ENCODE results near the gene KLHL18.
"Not testable (repeated sequence)": the region's sequence is repeated elsewhere in the genome, so short reads cannot be mapped to it uniquely, and the experiment has no call there.

KLHL18 gene

DNA sequence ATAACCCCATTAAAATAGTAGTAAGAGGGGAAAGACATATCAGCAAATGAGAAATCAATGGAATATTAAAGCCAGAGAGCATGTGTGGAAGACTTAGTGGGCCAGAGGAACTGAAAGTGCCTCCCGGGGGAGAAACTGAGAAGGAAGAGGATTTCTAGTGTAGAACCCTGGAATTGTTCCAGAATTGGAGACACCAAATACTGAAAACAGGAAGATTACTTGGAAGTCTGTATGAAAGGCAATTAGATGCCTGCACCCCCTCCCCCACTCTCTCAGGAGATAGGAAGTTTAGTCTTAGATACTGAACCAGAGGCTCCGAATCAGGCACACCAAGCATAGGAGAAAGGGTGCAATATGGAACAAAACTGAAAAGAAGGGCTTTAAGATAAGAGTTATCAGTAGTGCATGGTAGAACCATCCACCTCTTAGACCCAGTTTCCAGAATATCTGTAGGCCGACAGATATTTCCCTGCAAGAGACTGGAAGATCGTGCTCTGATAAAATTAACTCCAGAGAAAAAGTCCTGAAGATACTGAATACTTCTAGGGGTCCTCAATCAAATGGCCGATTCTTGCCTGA lies 32.4 kb downstream of the KLHL18 start:
- no peak for DNase-seq

DNA sequence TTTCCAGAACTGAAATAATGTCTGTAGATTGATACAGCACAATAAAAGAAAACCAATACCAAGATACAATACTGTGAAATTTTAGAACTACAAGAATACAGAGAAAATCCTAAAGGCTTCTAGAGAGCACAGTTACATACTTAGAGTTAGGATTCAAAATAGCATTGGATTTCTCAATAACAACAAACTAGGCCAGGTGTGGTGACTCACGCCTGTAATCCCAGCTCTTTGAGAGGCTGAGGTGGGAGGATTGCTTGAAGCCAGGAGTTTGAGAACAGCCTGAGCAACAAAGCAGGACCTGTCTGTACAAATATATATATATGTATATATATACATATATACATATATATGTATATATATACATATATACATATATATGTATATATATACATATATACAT lies 33.4 kb downstream of the KLHL18 start:
- DNase-seq: not testable (repeated sequence)

DNA sequence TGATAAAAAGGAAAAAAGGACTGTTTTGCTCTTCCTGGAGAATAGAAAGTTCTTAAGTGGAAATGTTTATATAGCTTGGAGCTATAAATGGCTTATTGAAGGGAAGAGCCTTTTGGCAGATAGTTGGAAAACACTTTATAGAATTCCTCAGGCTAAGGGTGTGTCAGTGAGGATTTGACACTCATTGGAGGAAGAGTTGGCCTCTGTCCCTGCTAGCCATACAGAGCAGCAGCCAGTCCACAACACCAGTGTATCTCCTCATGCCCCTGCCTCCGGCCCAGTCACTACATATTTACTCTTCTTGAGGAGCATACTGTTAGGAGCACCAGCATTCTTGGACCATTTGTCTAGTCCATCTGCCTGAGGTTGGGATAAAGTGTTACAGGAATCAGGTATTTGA lies 36.2 kb downstream of the KLHL18 start:
- DNase-seq: no peak

DNA sequence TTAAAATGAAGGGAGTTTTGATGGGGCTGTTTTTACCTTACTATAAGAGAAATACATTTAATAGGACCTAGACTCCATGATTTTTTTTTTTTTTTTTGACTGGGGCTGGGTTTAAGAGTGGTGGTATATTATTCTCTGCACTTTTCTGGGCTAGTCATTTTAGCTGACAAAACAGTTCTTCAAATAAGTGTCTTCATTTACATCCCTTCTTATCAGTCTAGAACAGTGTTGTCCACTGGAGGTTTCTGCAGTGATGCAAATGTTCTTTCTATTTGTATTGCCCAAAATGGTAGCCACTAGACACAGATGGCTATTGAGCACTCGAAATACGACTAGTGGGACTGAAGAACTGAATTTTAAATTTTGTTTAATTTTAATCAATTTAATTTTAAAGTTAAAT lies 37.2 kb downstream of the KLHL18 start:
- DNase-seq: no peak

DNA sequence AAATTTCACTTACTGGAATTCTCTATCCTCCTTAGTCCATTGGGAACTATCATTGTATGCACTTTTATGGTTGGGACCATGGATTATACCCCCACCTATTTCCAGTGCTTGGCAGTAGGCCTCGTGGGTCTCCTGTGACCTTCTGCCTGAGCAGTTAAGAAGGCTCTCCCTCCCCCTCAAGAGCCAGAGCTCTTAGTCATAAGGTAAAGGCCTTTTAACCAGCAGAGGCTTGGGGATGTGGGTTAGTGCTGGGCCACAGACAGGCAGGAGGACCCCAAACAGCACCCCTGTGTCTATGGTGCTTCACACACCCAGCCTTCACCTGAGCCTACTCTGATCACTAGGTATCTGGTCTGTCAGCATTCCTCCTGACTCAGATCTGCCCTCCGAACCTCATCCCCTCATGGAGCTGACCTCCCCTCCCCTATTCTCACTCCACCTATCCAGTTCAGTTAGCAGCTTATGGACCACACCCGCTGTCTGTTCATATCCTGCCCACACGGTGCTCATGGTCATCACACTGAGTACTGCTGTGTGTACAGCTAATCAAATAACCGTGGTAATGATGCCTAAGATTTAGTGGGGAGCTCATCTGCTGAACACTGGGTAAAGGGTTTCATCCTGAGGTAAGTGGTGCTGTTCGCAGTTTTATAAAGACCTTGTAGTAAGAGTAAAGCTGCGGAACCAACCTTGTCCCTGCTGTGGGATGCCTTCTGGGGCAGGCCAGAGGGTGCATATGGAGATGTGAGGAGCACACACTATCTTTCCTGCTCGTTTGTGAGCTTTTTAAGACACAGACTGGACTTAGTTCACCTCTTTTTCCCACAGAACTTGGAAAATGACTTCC lies 40.9 kb downstream of the KLHL18 start:
- no peak for DNase-seq

DNA sequence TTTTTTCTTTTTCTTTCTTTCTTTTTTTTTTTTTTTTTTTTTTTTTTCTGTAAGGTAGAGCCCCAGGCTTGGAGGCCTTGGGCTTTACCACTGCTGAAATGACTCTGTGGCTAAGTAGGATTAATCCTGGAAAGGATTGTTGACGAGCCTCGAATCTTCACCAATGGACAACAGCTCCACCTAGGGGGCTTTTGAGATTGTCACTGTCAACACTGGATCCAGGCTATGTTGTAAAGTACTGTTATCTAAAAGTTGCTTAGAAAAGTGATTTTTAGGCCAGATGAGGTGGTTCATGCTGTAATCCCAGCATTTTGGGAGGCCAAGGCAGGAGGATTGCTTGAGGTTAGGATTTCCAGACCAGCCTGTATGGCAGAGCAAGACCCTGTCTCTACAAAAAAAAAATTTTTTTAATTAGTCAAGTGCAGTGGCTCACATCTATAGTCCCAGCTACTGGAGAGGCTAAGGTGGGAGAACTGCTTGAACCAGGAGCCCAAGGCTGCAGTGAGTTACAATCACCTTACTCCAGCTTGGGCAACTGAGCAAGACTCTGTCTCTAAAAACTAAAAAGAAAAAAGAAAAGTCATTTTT lies 41.6 kb downstream of the KLHL18 start:
- peak; percentile 43 for DNase-seq

DNA sequence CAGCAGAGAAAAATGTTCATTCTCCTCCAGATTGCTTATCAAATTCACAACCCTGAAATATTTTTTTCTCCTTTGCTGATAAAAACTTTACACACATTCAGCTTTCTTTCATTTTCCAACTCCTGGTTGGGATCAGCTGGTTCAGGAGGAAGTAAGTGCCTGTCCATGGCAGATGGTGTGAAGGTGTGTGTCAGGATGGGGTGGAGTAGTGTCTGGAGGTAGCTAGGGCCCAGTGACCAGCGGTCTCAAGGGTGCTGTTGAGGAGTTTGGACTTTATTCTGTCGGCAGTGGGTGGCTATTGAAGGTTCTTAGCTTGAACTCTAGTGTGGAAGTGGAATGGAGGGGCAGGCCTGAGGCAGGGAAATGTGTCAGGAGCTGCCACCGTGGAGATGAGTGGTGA lies 51.2 kb downstream of the KLHL18 start:
- no peak for DNase-seq

DNA sequence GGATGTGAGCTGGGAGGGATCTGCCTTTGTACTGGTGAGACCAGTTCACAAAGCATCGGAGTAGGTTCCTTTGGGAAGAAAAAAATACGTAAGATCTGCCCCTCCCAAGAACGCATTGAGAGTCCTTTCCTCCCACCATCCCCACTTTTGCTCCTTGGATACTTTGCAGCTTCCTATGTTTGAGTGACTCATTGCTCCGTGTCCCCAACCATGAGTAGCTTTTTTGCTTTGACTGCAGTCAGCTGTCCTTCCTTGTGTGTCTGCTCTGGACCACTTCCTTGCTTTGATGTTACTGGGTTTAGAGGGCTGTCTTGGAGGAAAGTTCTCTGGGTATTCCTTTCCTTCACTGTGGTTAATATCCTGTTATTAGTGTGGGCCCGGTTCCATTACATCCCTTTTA lies 54.9 kb downstream of the KLHL18 start:
- no peak for DNase-seq

DNA sequence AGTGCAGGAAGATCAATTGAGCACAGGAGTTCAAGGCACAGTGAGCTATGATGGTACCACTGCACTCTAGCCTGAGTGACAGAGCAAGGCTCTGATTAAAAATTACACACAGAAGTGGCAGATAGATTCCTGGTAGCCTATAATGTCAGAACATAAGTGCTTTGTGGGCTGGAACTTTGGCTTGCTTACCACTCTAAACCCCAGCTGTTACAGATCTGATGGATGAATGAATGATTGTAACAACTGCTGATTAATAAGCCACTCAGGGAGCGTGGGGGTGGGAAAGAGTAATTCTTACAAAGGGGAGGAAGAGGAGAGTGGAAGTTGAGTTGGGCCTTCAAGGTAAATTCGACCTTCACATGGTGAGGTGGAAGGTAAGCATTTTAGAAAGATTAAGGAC lies 57.2 kb downstream of the KLHL18 start:
- DNase-seq: no peak

DNA sequence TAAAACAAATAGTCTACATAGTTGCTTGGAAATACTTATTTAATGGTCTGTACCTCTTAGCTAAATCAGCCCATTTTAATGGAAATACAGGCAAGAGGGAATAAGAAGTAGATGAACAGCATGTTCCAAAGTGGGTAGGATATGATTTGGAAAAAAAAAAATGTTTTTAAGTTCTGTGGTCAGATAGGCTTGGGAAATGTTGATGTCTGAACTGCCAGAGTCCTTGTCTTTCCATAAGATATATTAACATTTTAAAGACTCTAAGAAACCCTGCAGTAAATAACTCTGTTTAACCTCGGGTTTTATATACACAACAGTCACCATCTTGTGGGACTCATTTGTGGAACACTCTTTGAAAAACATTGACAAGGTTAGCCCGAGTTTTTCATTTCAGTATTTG lies 58.1 kb downstream of the KLHL18 start:
- no peak for DNase-seq

DNA sequence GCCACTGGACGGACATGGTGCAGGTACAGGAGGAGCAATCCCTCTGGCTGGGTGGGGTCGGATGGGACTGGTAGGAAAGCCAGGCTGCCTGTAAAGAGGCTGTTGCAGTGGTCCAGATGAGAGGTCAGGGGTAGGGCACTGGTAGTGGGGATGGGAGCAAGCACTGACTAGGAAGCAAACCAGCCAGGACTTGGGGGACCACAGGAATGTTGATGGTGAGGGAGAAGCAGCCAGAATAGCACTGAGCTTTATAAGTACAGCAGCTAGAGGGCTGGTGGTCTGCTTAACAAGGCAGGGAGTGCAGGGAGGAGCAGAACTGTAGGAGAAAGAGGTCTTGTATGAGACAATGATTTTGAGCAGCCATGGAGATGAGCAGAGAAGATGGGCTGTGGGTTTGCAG lies 59.4 kb downstream of the KLHL18 start:
- no peak for DNase-seq

DNA sequence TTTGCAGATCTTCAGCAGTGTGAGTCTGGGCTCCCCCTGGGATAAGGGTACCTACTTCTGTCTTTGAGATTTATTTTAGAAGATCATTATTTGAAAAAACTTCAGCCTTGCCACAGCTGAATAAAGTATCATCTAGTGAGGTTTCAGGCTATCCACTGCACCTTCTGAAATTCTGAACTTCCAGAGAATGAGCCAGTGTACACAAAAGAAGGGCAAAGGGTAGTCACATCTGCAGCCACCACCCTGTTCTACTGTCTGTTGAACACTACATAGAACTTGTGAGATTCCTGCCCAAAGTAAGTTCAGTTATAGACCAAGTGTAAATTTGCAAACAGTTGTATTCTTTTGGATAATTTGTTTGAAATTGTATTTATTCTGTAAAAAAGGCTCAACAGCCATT lies 60.1 kb downstream of the KLHL18 start:
- no peak for DNase-seq

DNA sequence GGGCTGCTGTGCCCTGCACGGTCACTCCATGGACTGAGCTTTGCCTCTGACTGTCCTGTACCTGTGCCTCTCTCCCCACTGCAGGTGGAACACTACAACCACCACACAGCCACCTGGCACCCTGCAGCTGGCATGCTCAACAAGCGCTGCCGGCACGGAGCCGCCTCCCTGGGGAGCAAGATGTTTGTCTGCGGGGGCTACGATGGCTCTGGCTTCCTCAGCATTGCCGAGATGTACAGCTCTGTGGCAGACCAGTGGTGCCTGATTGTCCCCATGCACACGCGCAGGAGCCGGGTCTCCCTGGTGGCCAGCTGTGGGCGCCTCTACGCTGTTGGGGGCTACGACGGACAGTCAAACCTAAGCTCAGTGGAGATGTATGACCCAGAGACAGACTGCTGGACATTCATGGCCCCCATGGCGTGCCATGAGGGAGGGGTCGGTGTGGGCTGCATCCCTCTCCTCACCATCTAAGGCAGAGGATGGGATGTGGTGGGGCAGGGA lies 60.8 kb downstream of the KLHL18 start:
- DNase-seq: no peak

DNA sequence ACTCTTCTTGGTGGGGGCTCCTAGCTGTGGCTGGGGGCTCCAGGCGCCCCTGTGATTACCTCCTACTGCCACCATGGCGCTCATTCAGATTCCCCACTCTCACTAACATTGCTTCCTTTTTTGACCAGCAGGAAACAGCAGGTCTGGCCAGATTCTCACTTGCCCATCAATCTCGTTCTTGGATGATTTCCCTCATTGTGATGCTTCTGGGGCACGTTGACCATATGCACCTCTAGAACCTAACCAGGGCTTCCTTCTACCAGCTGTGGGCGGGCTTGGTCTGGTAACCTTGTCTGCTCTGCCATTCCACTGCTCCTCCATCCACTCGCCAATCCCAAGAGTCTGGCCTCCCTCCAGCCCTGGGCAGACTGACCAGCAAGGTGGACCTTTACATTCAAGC lies 62.2 kb downstream of the KLHL18 start:
- no peak for DNase-seq

DNA sequence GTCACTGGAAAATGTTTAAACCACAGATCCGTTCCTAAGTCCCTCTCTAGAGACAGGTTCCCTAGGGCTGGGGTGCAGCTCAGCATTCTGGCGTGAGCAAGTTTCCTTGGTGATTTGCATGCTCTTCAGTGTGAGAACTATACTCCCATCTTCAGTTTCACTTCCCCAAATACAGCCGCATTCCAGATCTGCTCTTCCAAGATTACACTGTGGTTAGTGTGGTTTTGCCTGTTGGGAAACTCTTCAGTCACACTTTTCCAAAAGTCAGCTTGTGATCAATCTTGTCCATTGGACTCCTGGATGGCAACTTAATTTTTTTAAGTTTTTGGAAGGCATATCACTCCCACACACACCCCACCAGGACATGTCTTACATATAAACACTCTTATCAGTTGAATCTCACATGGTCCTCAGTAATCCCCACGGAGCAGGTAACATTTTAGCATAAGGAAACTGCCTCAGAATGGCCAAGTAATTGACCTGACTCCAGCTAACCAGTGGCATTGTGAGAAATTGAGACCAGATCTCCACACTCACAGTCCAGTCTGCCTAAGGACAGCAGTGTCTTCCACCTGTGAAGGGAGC lies 64.6 kb downstream of the KLHL18 start:
- no peak for DNase-seq

DNA sequence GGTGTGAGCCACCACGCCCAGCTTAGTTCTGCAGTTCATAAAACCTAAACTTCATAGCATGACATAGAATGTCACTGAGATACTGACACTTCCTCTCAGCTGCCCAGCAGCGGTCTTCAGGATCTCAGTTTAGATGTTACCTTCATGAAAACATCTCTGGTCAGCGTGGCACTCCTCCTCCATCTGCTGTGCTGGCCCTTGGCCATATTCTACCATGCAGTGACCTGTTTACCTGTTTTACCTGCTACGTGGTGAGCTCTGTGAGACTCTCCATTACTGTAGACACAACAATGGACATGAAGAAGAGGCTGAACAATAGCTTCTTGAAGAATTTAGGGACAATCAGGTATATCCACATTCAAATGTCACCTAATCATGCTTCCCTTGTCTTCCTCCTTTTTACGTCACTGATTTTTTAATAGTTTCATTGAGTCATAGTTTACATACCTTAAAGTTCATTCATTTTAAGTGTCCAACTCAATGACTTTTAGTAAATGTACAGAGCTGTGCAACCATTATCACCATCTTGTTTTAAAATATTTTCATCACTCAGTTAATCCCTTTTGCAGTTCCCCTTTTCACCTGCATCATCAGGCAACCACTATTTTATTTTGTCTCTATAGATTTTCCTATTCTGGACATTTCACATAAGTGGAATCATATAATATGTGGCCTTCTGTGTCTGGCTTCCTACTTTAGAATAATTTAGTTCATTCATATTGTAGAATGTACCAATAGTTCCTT lies 65.8 kb downstream of the KLHL18 start:
- DNase-seq: no peak

DNA sequence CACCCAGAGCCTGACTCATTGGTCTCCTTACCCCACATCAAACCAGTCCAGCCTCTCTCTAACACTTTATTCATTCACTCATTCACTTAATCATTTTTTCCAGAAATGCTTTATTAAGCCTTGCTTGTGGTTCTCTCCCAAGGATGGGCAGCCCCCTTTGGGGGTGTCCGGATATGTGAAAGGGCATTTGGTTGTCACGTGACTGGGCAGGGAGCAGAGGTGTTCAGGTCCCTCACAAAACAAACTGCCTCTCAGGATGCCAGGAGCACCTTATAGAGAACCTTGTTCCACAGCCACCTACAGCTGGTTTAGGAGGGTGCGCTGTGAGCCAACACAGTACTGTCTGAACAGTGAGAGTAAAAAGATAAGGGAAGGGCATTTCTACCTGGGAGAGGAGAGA lies 72.3 kb downstream of the KLHL18 start:
- no peak for DNase-seq

DNA sequence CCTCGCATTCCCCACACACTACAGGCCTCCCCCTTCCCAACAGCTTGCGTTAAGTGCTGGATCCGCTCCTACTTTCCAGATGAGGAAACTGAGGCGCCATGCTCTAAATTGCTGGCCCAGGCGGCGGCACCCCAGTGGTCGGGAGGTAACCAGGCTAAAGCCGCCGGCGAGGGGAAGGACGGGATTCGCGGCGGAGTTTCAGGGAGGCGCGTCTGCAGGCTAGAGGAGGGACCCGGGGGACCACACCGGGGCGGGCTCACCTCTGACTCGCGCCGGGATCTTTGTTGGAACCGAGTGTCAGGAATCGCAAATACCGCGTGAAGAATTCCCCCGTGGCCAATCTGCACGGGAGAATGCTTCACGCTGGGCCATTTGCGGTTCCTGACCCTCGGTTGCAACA lies 73.5 kb downstream of the KLHL18 start:
- DNase-seq: no peak

DNA sequence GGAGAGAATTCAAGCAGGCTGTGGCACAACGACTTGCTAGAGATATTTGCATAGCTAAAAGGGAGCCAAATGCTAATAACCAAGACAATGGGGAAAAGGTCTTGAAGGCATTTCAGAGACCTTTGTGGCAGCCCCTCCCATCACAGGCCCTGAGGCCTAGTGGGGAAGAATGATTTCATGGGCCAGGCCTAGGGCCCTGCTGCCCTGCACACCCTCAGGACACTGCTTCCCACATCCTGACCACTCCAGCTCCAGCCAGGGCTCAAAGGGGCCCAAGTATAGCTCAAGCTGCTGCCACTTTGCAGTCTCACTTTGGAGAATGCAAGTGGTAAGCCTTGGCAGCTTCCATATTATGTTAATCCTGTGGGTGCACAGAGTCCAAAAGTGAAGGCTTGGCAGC lies 76.6 kb downstream of the KLHL18 start:
- DNase-seq: no peak

DNA sequence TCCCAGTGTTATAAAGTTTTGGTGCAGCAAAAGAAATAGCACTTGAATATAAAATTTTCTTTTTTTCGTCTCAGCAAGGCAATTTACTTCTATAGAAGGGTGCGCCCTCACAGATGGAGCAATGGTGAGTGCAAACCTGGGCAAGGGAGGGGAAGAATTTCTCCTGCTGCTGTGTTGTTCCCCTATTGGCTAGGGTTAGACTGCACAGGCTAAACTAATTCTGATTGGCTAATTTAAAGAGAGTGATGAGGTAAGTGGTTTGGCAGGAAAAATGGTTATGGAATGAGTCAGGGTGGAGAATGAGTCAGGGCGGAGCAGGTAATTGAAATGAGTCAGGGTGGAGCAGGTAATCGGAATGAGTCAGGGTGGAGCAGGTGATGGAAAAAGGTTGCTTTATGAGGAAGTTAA lies 77.4 kb downstream of the KLHL18 start:
- not testable (repeated sequence) for DNase-seq

DNA sequence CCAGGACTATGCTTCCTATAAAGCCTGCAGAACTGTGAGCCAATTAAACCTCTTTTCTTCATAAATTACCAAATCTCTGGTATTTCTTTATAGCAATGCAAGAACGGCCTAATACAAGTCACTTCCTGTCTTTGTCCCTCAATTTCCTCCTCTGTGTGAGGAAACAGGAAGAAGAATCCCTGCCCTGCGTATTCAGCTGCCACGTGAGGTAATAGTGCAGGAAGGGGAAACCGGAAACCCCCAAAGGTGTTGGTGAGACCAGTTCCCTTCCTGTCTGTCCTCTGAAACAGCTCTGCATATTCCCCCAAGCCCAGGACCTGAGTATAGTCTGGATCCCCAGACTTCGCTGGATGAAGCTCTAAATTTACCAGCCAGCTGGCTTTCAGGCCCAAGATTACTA lies 80.0 kb downstream of the KLHL18 start:
- peak; percentile 31 for DNase-seq

DNA sequence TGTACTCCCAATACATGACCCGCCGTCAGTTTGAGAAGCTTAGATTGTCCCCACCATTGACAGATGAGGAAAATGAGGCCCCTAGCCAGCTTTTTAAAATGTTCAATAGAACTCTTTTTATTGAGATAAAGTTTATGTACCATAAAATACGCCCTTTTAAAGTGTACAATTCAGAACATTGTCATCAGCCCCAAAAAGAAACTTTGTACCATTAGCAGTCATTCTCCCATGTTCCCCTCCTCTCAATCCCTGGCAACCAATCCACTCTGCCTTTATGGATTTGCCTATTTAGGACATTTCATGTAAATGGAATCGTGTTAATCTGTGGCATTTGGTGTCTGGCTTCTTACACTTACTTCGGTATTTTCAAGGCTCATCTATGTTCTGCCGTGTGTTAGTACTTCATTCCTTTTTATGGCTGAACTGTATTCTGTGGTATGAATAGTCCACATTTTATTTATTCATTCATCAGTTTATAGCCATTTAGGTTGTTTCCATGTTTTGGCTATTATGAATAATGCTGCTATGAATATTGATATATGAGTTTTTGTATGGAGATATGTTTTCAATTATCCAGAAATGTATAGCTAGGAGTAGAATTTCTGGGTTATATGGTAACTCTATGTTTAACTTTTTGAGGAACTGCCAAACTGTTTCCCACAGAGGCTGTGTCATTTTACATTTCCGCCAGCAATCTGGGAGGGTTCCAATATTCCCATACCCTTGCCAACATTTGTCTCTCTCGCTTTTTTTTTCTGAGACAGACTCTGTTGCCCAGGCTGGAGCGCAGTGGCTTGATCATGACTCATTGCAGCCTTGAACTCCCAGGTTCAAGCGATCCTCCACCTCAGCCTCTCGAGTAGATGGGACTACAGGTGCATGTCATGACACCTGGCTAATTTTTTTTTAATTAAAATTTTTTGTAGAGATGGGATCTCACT lies 82.7 kb downstream of the KLHL18 start:
- no peak for DNase-seq
